Endothelial cell of umbilical vein (primary cell): Measurements from ENCODE around the gene EIF3D. TPM values are rescaled to one million over a fixed set of nuclear protein-coding genes. Genes with fewer than 3 reads are reported as not detected.

Experiments used
- BruUV-seq: library from RNA; stranded (reverse); fragments of 400-500 nt; replicated peaks from 2 replicates; lab custom pipeline; 2021; lab: Mats Ljungman, UMichigan
- CTCF ChIA-PET: fragments of 300-600, 350-600 bp; sonication (Branson Sonifier 250); formaldehyde crosslinking; loops from one replicate; lab custom pipeline; 2021; ENCODE audit warnings: antibody characterized with exemption, inconsistent platforms; lab: Charles Lee
- POLR2A ChIA-PET: fragments of 300-600, 350-600 bp; sonication (Branson Sonifier 250); formaldehyde crosslinking; loops from one replicate; lab custom pipeline; 2021; ENCODE audit warnings: antibody characterized with exemption, inconsistent platforms; lab: Charles Lee
- DNase-seq: peaks from one replicate; pipeline ENCODE4 v3.0.0-alpha.2; 2011; ENCODE audit warnings: low read depth, low spot score
- FAIRE-seq: peaks from 2 replicates; lab custom pipeline; 2011; peaks lifted over from hg19 to GRCh38; lab: Jason Lieb, UNC
- H2AFZ ChIP-seq: 2 replicates; pipeline ENCODE4 v1.6.0; 2012; ENCODE audit warnings: low read depth, low read length, control low read depth, inconsistent platforms
- H3K27ac ChIP-seq: 2 replicates; pipeline ENCODE4 v1.5.1; 2011; ENCODE audit warnings: low read depth, mild to moderate bottlenecking, control low read depth, low read length, moderate library complexity; ENCODE audit not compliant: insufficient read depth
- H3K27me3 ChIP-seq, 2 experiments: 2 replicates each; pipeline versions ENCODE4 v1.6.0 to v1.6.1; 2011; ENCODE audit warnings: low read length in 2 of 2, mixed read lengths in 1 of 2; ENCODE audit not compliant: control insufficient read depth in 2 of 2, insufficient read depth in 2 of 2
- H3K36me3 ChIP-seq, 2 experiments: 2 replicates in 1 of 2; 3 replicates in 1 of 2; pipeline ENCODE4 v1.5.1; 2011; ENCODE audit warnings: low read length in 2 of 2, mild to moderate bottlenecking in 1 of 2, moderate library complexity in 1 of 2; ENCODE audit not compliant: control insufficient read depth in 2 of 2, insufficient read depth in 2 of 2; ENCODE audit errors: extremely low read depth in 1 of 2
- H3K4me1 ChIP-seq: 3 replicates; pipeline ENCODE4 v1.5.1; 2011; ENCODE audit warnings: mild to moderate bottlenecking, low read length; ENCODE audit not compliant: control insufficient read depth, insufficient read depth; ENCODE audit errors: extremely low read depth
- H3K4me2 ChIP-seq: 2 replicates; pipeline ENCODE4 v1.6.1; 2011; ENCODE audit warnings: low read length, control low read depth, mixed read lengths; ENCODE audit not compliant: insufficient read depth
- H3K4me3 ChIP-seq, 3 experiments: fragments of 200-600 bp in 1 of 3; sonication (generic), shearing (Covaris generic) in 1 of 3; replicated peaks in 1 of 3; 2 replicates each; pipeline ENCODE4 v1.5.1; 2011 to 2016; ENCODE audit warnings: control low read depth in 3 of 3, low read length in 3 of 3, mild to moderate bottlenecking in 2 of 3, inconsistent platforms in 1 of 3, low read depth in 1 of 3, moderate library complexity in 1 of 3; ENCODE audit not compliant: insufficient read depth in 1 of 3
- H3K79me2 ChIP-seq: 2 replicates; pipeline ENCODE4 v1.6.0; 2012; ENCODE audit warnings: low read length, inconsistent platforms; ENCODE audit not compliant: control insufficient read depth, insufficient read depth
- H3K9ac ChIP-seq: replicated peaks from 2 replicates; pipeline ENCODE3; 2011; ENCODE audit warnings: low read length, control low read depth; ENCODE audit not compliant: insufficient read depth; ENCODE audit errors: extremely low read depth
- H3K9me1 ChIP-seq: replicated peaks from 3 replicates; pipeline ENCODE4 v1.6.0; 2011; ENCODE audit warnings: mild to moderate bottlenecking, low read length; ENCODE audit not compliant: control insufficient read depth, insufficient read depth; ENCODE audit errors: extremely low read depth
- H3K9me3 ChIP-seq: replicated peaks from 2 replicates; pipeline ENCODE4 v1.5.1; 2012; ENCODE audit warnings: low read length, inconsistent platforms; ENCODE audit not compliant: control insufficient read depth, insufficient read depth
- H4K20me1 ChIP-seq: replicated peaks from 2 replicates; pipeline ENCODE3; 2011; ENCODE audit warnings: mild to moderate bottlenecking, low read length; ENCODE audit not compliant: control insufficient read depth, insufficient read depth; ENCODE audit errors: extremely low read depth
- CTCF ChIP-seq, 2 donors: IDR thresholded peaks; 1 replicate in 1 of 2; 2 replicates in 1 of 2; pipeline ENCODE4 v1.5.1; 2011; ENCODE audit warnings: low read length in 2 of 2, mild to moderate bottlenecking in 2 of 2, moderate library complexity in 2 of 2, control low read depth in 1 of 2, inconsistent platforms in 1 of 2, low read depth in 1 of 2; ENCODE audit not compliant: insufficient read depth in 1 of 2; ENCODE audit errors: extremely low read depth in 1 of 2
- EZH2 ChIP-seq: IDR thresholded peaks from 2 replicates; pipeline ENCODE4 v1.6.1; 2012; ENCODE audit warnings: borderline replicate concordance, low read depth, mild to moderate bottlenecking, moderate library complexity, low read length, inconsistent platforms; ENCODE audit not compliant: severe bottlenecking
- FOS ChIP-seq: IDR thresholded peaks from 2 replicates; pipeline ENCODE4 v1.6.1; 2011; ENCODE audit warnings: mild to moderate bottlenecking, low read length, moderate library complexity, borderline replicate concordance; ENCODE audit not compliant: insufficient read depth
- GATA2 ChIP-seq: IDR thresholded peaks from 2 replicates; pipeline ENCODE4 v1.7.0; 2011; ENCODE audit warnings: low read depth, mild to moderate bottlenecking, moderate library complexity, mixed read lengths, low read length; ENCODE audit not compliant: insufficient read length, insufficient read depth
- JUN ChIP-seq: IDR thresholded peaks from 2 replicates; pipeline ENCODE4 v1.6.1; 2011; ENCODE audit warnings: borderline replicate concordance, low read depth; ENCODE audit not compliant: insufficient read length, insufficient read depth
- MYC ChIP-seq: IDR thresholded peaks from one replicate; pipeline ENCODE4 v1.6.1; 2011; ENCODE audit warnings: mild to moderate bottlenecking, low read depth, low read length
- POLR2A ChIP-seq: IDR thresholded peaks from 2 replicates; pipeline ENCODE4 v1.6.1; 2012; ENCODE audit warnings: low read depth, mild to moderate bottlenecking, control low read depth, low read length
- POLR2AphosphoS5 ChIP-seq: IDR thresholded peaks from 2 replicates; pipeline ENCODE4 v1.6.1; 2012; ENCODE audit warnings: low read depth, mild to moderate bottlenecking, control low read depth, low read length, moderate library complexity; ENCODE audit not compliant: insufficient read depth
- dilution Hi-C: fragments of 300-500 bp; cut with MboI; formaldehyde crosslinking; loops from one replicate; pipeline ENCODE4 v1.15.0; 2019; ENCODE audit warnings: low sequenced_read_pairs; ENCODE audit not compliant: extremely low pct_ligation_motif_present
- intact Hi-C: fragments of 100-400 bp; cut with micrococcal nuclease; formaldehyde crosslinking; loops from one replicate; pipeline ENCODE4 v1.10.0; 2022
- polyA plus RNA-seq, 4 experiments: library from polyadenylated mRNA; depleted of rRNA in 3 of 4; stranded (reverse) in 3 of 4; unstranded in 1 of 4; fragments of >200 nt; gene quantifications; 2 replicates each; pipeline versions ENCODE4 v1.2.1 to v1.2.3, GENCODE V29; 2011 to 2012; ENCODE audit warnings: missing spikeins in 1 of 4
- total RNA-seq: library from RNA; stranded (reverse); gene quantifications from 2 replicates; pipeline ENCODE4 v1.2.3, GENCODE V29; 2021
- TF ChIP-seq, protein P1 (sequence below): IDR thresholded peaks from 2 replicates; pipeline ENCODE4 v1.6.1; 2011; ENCODE audit not compliant: insufficient read depth, insufficient read length

Gene EIF3D
- total and polyA plus RNA-seq, 2 donors (not counting 3 experiments of a cell fraction or from before 2014, with no cell fraction given), result 201 to 413 TPM

GRCh38 chr22:36471341-36471821 is 57.6 kb downstream of the EIF3D start:
- no peak overlapping the region for H3K4me2 ChIP-seq
- no TSS peak for BruUV-seq
- POLR2A ChIA-PET, result interaction anchor here (1.1 to 1.6 kb wide), 3 partner anchors 83 to 156 kb away, joined by 3 to 6 read pairs (median 3); partner anchors contain the start of gene MYH9
- peaks cover 6 to 22% of the 10 kb centered on the region in 2 experiments for H3K36me3 ChIP-seq
- DNase-seq, result no peak
- CTCF ChIA-PET, result interaction anchor here (0.6 to 5.3 kb wide), 26 partner anchors 10 to 183 kb away, joined by 3 to 68 read pairs (median 10); partner anchors contain the start of gene MYH9
- FAIRE-seq, result no peak
- intact Hi-C loops (no loop called here), dilution Hi-C loops (no loop called here)
- no peak overlapping the region for H2AFZ ChIP-seq
- peaks cover 5% of the 10 kb centered on the region for H3K79me2 ChIP-seq
- H3K9me1 ChIP-seq, result no peaks in the 10 kb centered on the region
- peaks cover 26% of the 10 kb centered on the region for H3K4me1 ChIP-seq
- H4K20me1 ChIP-seq, result no peaks in the 10 kb centered on the region
- H3K27ac ChIP-seq, result no peak overlapping the region
- H3K4me3 ChIP-seq, result no peak overlapping the region
- TF ChIP-seq EZH2 (no peak), CTCF (IDR thresholded peaks at IDR 0.05; ENCODE audit: extremely low read depth in 1 of 2, insufficient read depth in 1 of 2, low read depth in 1 of 2, low read length in 2 of 2) (no peak), GATA2 (no peak), POLR2A (no peak), MYC (no peak), POLR2AphosphoS5 (no peak), JUN (no peak), FOS (no peak)
- TF ChIP-seq, protein P1, sequence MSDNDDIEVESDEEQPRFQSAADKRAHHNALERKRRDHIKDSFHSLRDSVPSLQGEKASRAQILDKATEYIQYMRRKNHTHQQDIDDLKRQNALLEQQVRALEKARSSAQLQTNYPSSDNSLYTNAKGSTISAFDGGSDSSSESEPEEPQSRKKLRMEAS, result no peak
- no peaks in the 10 kb centered on the region for H3K27me3 ChIP-seq
- no peak overlapping the region for H3K9ac ChIP-seq
- no peaks in the 10 kb centered on the region for H3K9me3 ChIP-seq
